Aorta (tissue), 5 donors: ENCODE results near the gene CDH23. TPM values are rescaled to one million over a fixed set of nuclear protein-coding genes. Genes with fewer than 3 reads are reported as not detected.

Experiments
- ATAC-seq: fragments of 200-7000 bp; cut with Tn5 transposase; one replicate; pipeline ENCODE4 v1.9.1; 2022; ENCODE audit warnings: moderate library complexity; ENCODE audit not compliant: low FRiP score
- DNase-seq, 2 donors: peaks; one replicate each; pipeline ENCODE4 v3.0.0-alpha.2; 2020
- H3K27ac ChIP-seq, 2 donors: one replicate each; pipeline ENCODE4 v1.5.1; 2013; ENCODE audit warnings: low read length in 2 of 2, mild to moderate bottlenecking in 2 of 2, moderate library complexity in 2 of 2, control low read depth in 1 of 2, inconsistent platforms in 1 of 2, low read depth in 1 of 2
- H3K27me3 ChIP-seq, 2 donors: one replicate each; pipeline ENCODE4 v1.6.1; 2013; ENCODE audit warnings: control low read depth in 1 of 2, low read length in 1 of 2, mild to moderate bottlenecking in 1 of 2, moderate library complexity in 1 of 2; ENCODE audit not compliant: insufficient read depth in 2 of 2, control insufficient read depth in 1 of 2
- H3K36me3 ChIP-seq, 2 donors: one replicate each; pipeline ENCODE4 v1.6.1; 2013; ENCODE audit warnings: control low read depth in 1 of 2, low read length in 1 of 2, mild to moderate bottlenecking in 1 of 2; ENCODE audit not compliant: insufficient read depth in 2 of 2, control insufficient read depth in 1 of 2
- H3K4me1 ChIP-seq, 2 donors: one replicate each; pipeline ENCODE4 v1.6.1; 2013; ENCODE audit warnings: low read length in 2 of 2, control low read depth in 1 of 2, mild to moderate bottlenecking in 1 of 2, moderate library complexity in 1 of 2; ENCODE audit not compliant: insufficient read depth in 2 of 2, control insufficient read depth in 1 of 2
- H3K4me3 ChIP-seq, 2 donors: one replicate each; pipeline ENCODE4 v1.5.1; 2013; ENCODE audit warnings: low read length in 2 of 2, control low read depth in 1 of 2, mild to moderate bottlenecking in 1 of 2
- H3K9me3 ChIP-seq: one replicate; pipeline ENCODE4 v1.6.1; 2013; ENCODE audit warnings: mild to moderate bottlenecking, low read length; ENCODE audit not compliant: control insufficient read depth
- WGBS, 2 donors: extraction: QIAGEN DNeasy Blood & Tissue Kit; methylation state at CpG; one replicate each; pipeline ENCODE4 v1.1.7; 2013; 5-methylcytosine and 5-hydroxymethylcytosine counted together
- intact Hi-C, 2 donors: fragments of 100-400 bp; cut with DNase I; formaldehyde crosslinking; loops; one replicate each; pipeline versions ENCODE4 v1.14.2 to v1.15.0; 2022
- polyA plus RNA-seq, 2 donors: library from polyadenylated mRNA; stranded (reverse); fragments of 200-250 nt; gene quantifications; one replicate each; pipeline ENCODE4 v1.2.3, GENCODE V29; 2013
- total RNA-seq, 2 donors: library from RNA; stranded (reverse); fragmentation: NEBNext Ultra II Directional; extraction: Animal tissue kit (Norgen Biotek cat#: 25700); gene quantifications; one replicate each; pipeline ENCODE4 v1.2.1, GENCODE V29; 2021
- donor health status: healthy with polysubstance abuse.
- donor health status: Bipolar disorder and iron deficiency.
- donor health status: DM: no; HTN: no; CAD: no.
- donor health status: DM: no; HTN: no; CAD: no.
- donor health status: DM: yes; HTN: yes; CAD: no.

Gene CDH23
- total and polyA plus RNA-seq, 4 donors: 0.50 to 16.6 (median 7.3) TPM

GRCh38 chr10:71770255-71770654, 373.5 kb downstream of the CDH23 start:
- Histone ChIP-seq H3K4me1 (peaks cover 0 to 10% of the 10 kb centered on the region in 2 donors), H3K4me3 (no peak overlapping the region), H3K36me3 (no peaks in the 10 kb centered on the region), H3K27me3 (no peaks in the 10 kb centered on the region), H3K9me3 (no peaks in the 10 kb centered on the region), H3K27ac (peak overlapping the region; percentile 14 to 98)
- WGBS, 2 donors: 74 to 85% methylated on average over 3 of the region's 3 CpGs
- no peak for ATAC-seq
- DNase-seq: peak; percentile 51 to 81
- intact Hi-C loops: loop anchor here in 1 of 2 donors (5.0 kb wide), 1 partner anchor 158 kb away; no protein-coding TSS in a partner anchor

GRCh38 chr10:71770789-71771188, 374.1 kb downstream of the CDH23 start:
- intact Hi-C loops: loop anchor here in 1 of 2 donors (5.0 kb wide), 1 partner anchor 158 kb away; no protein-coding TSS in a partner anchor
- H3K27me3 ChIP-seq: no peaks in the 10 kb centered on the region
- H3K27ac ChIP-seq: peak overlapping the region; percentile 14 to 98
- 88 to 90% methylated on average over 3 of the region's 3 CpGs for WGBS, 2 donors
- ATAC-seq (no peak), DNase-seq (peak in 1 of 2 donors; percentile 72)
- peaks cover 0 to 10% of the 10 kb centered on the region in 2 donors for H3K4me1 ChIP-seq
- no peaks in the 10 kb centered on the region for H3K9me3 ChIP-seq
- no peaks in the 10 kb centered on the region for H3K36me3 ChIP-seq
- H3K4me3 ChIP-seq: no peak overlapping the region

GRCh38 chr10:71771204-71771603, 374.5 kb downstream of the CDH23 start:
- Histone ChIP-seq H3K4me1 (peaks cover 0 to 9% of the 10 kb centered on the region in 2 donors), H3K27me3 (no peaks in the 10 kb centered on the region), H3K9me3 (no peaks in the 10 kb centered on the region), H3K4me3 (no peak overlapping the region), H3K27ac (peak overlapping the region; percentile 71 to 98), H3K36me3 (no peaks in the 10 kb centered on the region)
- WGBS, 2 donors: 8% methylated on average over 2 of the region's 2 CpGs
- peak in 1 of 2 donors; percentile 44 for DNase-seq
- intact Hi-C loops: loop anchor here in 1 of 2 donors (5.0 kb wide), 1 partner anchor 159 kb away; no protein-coding TSS in a partner anchor
- ATAC-seq: no peak

GRCh38 chr10:71771821-71772617, 375.3 kb downstream of the CDH23 start:
- 1 to 4% methylated on average over 2 of the region's 2 CpGs for WGBS, 2 donors
- no peaks in the 10 kb centered on the region for H3K27me3 ChIP-seq
- intact Hi-C loops: loop anchor here in 1 of 2 donors (2.0 to 5.0 kb wide), 2 partner anchors 59 to 160 kb away; no protein-coding TSS in a partner anchor
- ATAC-seq (peak; percentile 74), DNase-seq (peak; percentile 91 to 92)
- no peak overlapping the region for H3K4me3 ChIP-seq
- H3K27ac ChIP-seq: peak overlapping the region; percentile 71 to 98
- no peaks in the 10 kb centered on the region for H3K9me3 ChIP-seq
- H3K4me1 ChIP-seq: peaks cover 0 to 8% of the 10 kb centered on the region in 2 donors
- H3K36me3 ChIP-seq: no peaks in the 10 kb centered on the region

GRCh38 chr10:71772832-71773220, 376.1 kb downstream of the CDH23 start:
- WGBS, 2 donors: 13 to 22% methylated on average over 4 of the region's 4 CpGs
- intact Hi-C loops: loop anchor here in 1 of 2 donors (2.0 to 5.0 kb wide), 2 partner anchors 60 to 161 kb away; no protein-coding TSS in a partner anchor
- H3K36me3 ChIP-seq: no peaks in the 10 kb centered on the region
- DNase-seq (peak in 1 of 2 donors; percentile 72), ATAC-seq (peak; percentile 19)
- H3K27me3 ChIP-seq: no peaks in the 10 kb centered on the region
- peak overlapping the region; percentile 39 to 46 for H3K4me3 ChIP-seq
- H3K9me3 ChIP-seq: no peaks in the 10 kb centered on the region
- peaks cover 0 to 8% of the 10 kb centered on the region in 2 donors for H3K4me1 ChIP-seq
- H3K27ac ChIP-seq: peak overlapping the region; percentile 62 to 92

GRCh38 chr10:71773221-71773971, 376.7 kb downstream of the CDH23 start, which contains the start of gene VSIR:
VSIR (minus strand) TSS chr10:71773520; CDS start chr10:71773439, 81 bp downstream.
- intact Hi-C loops: loop anchor here in 1 of 2 donors (2.0 to 5.0 kb wide), 2 partner anchors 61 to 161 kb away; no protein-coding TSS in a partner anchor
- Histone ChIP-seq H3K4me3 (peak within 1 kb of the TSS; percentile 39 to 46), H3K36me3 (no peaks in the 10 kb centered on the region), H3K27me3 (no peaks in the 10 kb centered on the region), H3K27ac (peak within 1 kb of the TSS; percentile 62 to 92), H3K4me1 (peaks cover 0 to 8% of the 10 kb centered on the region in 2 donors), H3K9me3 (no peaks in the 10 kb centered on the region)
- DNase-seq (peak; percentile 93 to 97), ATAC-seq (peak; percentile 93)
- WGBS, 2 donors: 1 to 2% methylated on average over 48 to 55 of the region's 55 CpGs

- no peak for ATAC-seq
- peak in 1 of 2 donors; percentile 71 for DNase-seq
- intact Hi-C loops: loop anchor here in 1 of 2 donors (5.0 kb wide), 1 partner anchor 163 kb away; no protein-coding TSS in a partner anchor
- H3K27me3 ChIP-seq: no peaks in the 10 kb centered on the region
- no peak overlapping the region for H3K4me3 ChIP-seq
- H3K9me3 ChIP-seq: no peaks in the 10 kb centered on the region
- no peak overlapping the region for H3K27ac ChIP-seq
- 62 to 92% methylated on average over 3 of the region's 3 CpGs for WGBS, 2 donors
- no peaks in the 10 kb centered on the region for H3K36me3 ChIP-seq
- peaks cover 0 to 4% of the 10 kb centered on the region in 2 donors for H3K4me1 ChIP-seq
Observed at GRCh38 chr10:71774916-71775702, 378.4 kb downstream of the CDH23 start.
